GM06990 (cell line): ENCODE results near the gene CNIH2.
A peak's percentile ranks its signal among the peaks of the same experiment; 100 is the strongest.

Experiments
- DNase-seq: peaks from one replicate; pipeline ENCODE4 v3.0.0-alpha.2; 2011; ENCODE audit not compliant: insufficient read length; ENCODE audit errors: extremely low read depth
- H3K27me3 ChIP-seq: replicated peaks from 2 replicates; pipeline ENCODE4 v1.6.0; 2011; ENCODE audit warnings: low read length; ENCODE audit not compliant: control insufficient read depth, insufficient read depth
- H3K36me3 ChIP-seq: 2 replicates; pipeline ENCODE4 v1.5.1; 2011; ENCODE audit warnings: low read length; ENCODE audit not compliant: control insufficient read depth, insufficient read depth
- H3K4me3 ChIP-seq: replicated peaks from 2 replicates; pipeline ENCODE4 v1.5.1; 2011; ENCODE audit warnings: low read depth, mild to moderate bottlenecking, control low read depth, low read length
- CTCF ChIP-seq: IDR thresholded peaks from 2 replicates; pipeline ENCODE4 v1.5.1; 2011; ENCODE audit warnings: low read length, control low read depth, mild to moderate bottlenecking, inconsistent platforms; ENCODE audit not compliant: insufficient read depth, poor library complexity, severe bottlenecking

Gene CNIH2

GRCh38 chr11:66326261-66327111, 48.5 kb downstream of the CNIH2 start:
- H3K4me3 ChIP-seq: no peak overlapping the region
- no peak for DNase-seq

DNA sequence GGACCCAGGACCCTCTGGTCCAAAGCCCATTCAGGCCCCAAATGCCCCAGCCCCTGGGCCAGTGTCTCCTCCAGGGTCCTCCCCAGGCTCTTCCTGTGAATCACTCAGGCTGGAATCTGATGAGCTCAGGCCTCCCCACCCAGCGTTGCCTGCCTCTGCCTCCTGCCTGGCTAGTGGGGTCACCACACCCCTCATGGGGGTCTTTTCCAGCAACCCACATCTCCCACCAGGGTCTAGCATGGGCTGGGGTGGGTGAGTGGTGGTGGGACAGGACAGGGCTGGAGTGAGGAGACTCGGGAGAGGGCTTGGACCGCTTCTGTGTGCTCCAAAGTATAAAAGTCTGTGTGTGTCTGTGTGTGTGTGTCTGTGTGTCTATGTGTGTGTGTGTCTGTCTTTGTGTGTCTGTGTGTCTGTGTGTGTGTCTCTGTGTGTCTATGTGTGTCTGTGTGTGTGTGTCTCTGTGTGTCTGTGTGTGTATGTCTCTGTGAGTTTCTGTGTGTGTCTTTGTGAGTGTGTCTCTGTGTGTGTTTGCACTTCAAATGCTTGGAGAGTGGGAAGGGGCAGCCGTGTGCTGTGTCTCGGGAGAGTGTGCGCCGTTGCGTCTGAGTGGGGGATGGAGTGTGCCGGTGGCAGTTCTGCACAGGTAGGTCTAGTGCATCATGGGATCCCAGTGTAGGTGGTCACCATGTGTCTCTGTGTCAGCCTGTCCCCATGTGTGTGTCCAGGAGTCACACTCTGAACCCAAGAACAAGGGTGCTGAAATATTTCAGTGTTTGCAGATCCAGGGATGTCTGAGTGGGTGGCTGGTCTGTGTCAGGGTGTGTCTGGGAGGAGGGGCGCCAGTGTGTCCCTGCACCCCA, 49.4 kb downstream of the CNIH2 start:
- no peak for DNase-seq
- no peaks in the 10 kb centered on the region for H3K27me3 ChIP-seq
- no peak overlapping the region for H3K4me3 ChIP-seq
- no peaks in the 10 kb centered on the region for H3K36me3 ChIP-seq
- no peak for TF ChIP-seq CTCF

More at GRCh38 chr11:66326261-66327111, 48.5 kb downstream of the CNIH2 start:
- Histone ChIP-seq H3K27me3 (no peaks in the 10 kb centered on the region), H3K36me3 (no peaks in the 10 kb centered on the region)
- no peak for TF ChIP-seq CTCF

DNA sequence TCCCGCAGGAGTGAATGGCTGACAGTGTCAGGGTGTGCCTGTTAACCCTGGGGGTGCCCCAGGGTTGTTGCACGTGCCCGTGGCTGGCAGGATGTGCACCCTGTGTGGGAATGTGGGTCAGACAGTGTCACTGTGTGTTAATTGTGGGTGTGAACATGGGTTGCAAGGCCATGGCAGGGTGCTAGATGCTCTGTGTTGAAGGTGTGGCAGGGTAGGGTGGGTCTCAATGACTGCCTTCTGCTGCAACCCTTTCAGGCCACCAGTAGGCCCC, 50.0 kb downstream of the CNIH2 start:
- no peak overlapping the region for H3K4me3 ChIP-seq
- DNase-seq: no peak

GRCh38 chr11:66328302-66329144, 50.5 kb downstream of the CNIH2 start:
- peak; percentile 91 for TF ChIP-seq CTCF
- DNase-seq: peak; percentile 78
- no peaks in the 10 kb centered on the region for H3K27me3 ChIP-seq
- H3K36me3 ChIP-seq: no peaks in the 10 kb centered on the region
- H3K4me3 ChIP-seq: no peak overlapping the region

More for the DNA sequence above, 50.0 kb downstream of the CNIH2 start:
- no peak for TF ChIP-seq CTCF
- no peaks in the 10 kb centered on the region for H3K27me3 ChIP-seq
- no peaks in the 10 kb centered on the region for H3K36me3 ChIP-seq

GRCh38 chr11:66329165-66329673, 51.2 kb downstream of the CNIH2 start:
- H3K27me3 ChIP-seq: no peaks in the 10 kb centered on the region
- H3K4me3 ChIP-seq: no peak overlapping the region
- TF ChIP-seq CTCF: no peak
- H3K36me3 ChIP-seq: no peaks in the 10 kb centered on the region
- DNase-seq: no peak
